Right lobe of liver (tissue), 6 donors: ENCODE measurements around the gene CREM. TPM values are rescaled to one million over a fixed set of nuclear protein-coding genes. Genes with fewer than 3 reads are reported as not detected.

ENCODE experiments used
- ATAC-seq, 4 donors: fragments of 200-7000 bp; cut with Tn5 transposase; one replicate each; pipeline ENCODE4 v1.9.1; 2020; ENCODE audit warnings: mild to moderate bottlenecking in 4 of 4, moderate library complexity in 4 of 4
- DNase-seq, 3 donors: peaks; one replicate each; pipeline ENCODE4 v3.0.0-alpha.2; 2020
- H3K27ac ChIP-seq, 3 donors: fragments of 200-600 bp; one replicate each; pipeline ENCODE4 v1.8.0; 2022
- H3K27me3 ChIP-seq, 2 donors: fragments of 200-600 bp; one replicate each; pipeline ENCODE4 v1.8.0; 2022
- H3K36me3 ChIP-seq, 4 donors: fragments of 200-600 bp; sonication (generic) in 1 of 4; one replicate each; pipeline versions ENCODE4 v1.5.1 to v1.8.0; 2017 to 2022; ENCODE audit warnings: control low read depth in 1 of 4
- H3K4me1 ChIP-seq, 4 donors: fragments of 200-600 bp; sonication (generic) in 1 of 4; one replicate each; pipeline versions ENCODE4 v1.5.1 to v1.8.0; 2017 to 2022; ENCODE audit warnings: control low read depth in 1 of 4
- H3K4me3 ChIP-seq, 3 donors: fragments of 200-600 bp; one replicate each; pipeline ENCODE4 v1.8.0; 2022
- H3K9me3 ChIP-seq, 4 donors: fragments of 200-600 bp; sonication (generic) in 1 of 4; one replicate each; pipeline versions ENCODE4 v1.5.1 to v1.8.0; 2017 to 2022; ENCODE audit warnings: control low read depth in 1 of 4
- POLR2A ChIP-seq: fragments of 450-650 bp; IDR thresholded peaks from one replicate; pipeline ENCODE4 v1.6.1; 2017; ENCODE audit warnings: antibody characterized with exemption, mild to moderate bottlenecking
- WGBS: methylation state at CpG from one replicate; pipeline ENCODE4 v1.1.6; 2018; ENCODE audit warnings: low coverage, low lambda C conversion rate; ENCODE audit not compliant: insufficient coverage; ENCODE audit errors: missing lambda C conversion rate; 5-methylcytosine and 5-hydroxymethylcytosine counted together
- intact Hi-C, 2 donors: fragments of 100-400 bp; cut with DNase I; formaldehyde crosslinking; loops; one replicate each; pipeline versions ENCODE4 v1.11.2 to v1.14.1; 2022
- total RNA-seq, 6 experiments: library from RNA; depleted of rRNA in 2 of 6; stranded (reverse); fragments of >200 nt in 2 of 6; fragmentation: NEBNext Ultra II Directional in 3 of 6; extraction: Animal tissue kit (Norgen Biotek cat#: 25700) in 3 of 6; gene quantifications; one replicate each; pipeline versions ENCODE4 v1.1.0 to v1.2.4, GENCODE V29; 2016 to 2023
- TF ChIP-seq, protein P1 (sequence below), 4 donors: fragments of 200-600 bp in 3 of 4; fragments of 450-650 bp in 1 of 4; IDR thresholded peaks; one replicate each; pipeline versions ENCODE4 v1.5.1 to v1.8.0; 2016 to 2022; ENCODE audit warnings: antibody characterized with exemption in 4 of 4, mild to moderate bottlenecking in 2 of 4
- donor health status: DM: no; HTN: yes; CAD: no.
- donor health status: DM: no; HTN: no; CAD: no.
- donor health status: DM: no; HTN: no; CAD: no.
- donor health status: DM: no; HTN: yes; CAD: no.
- donor health status: DM: no; HTN: yes; CAD: no.

CREM gene
- total RNA-seq, 6 experiments from 2014 or later, result 16.3 to 34.1 (median 22.9) TPM

DNA sequence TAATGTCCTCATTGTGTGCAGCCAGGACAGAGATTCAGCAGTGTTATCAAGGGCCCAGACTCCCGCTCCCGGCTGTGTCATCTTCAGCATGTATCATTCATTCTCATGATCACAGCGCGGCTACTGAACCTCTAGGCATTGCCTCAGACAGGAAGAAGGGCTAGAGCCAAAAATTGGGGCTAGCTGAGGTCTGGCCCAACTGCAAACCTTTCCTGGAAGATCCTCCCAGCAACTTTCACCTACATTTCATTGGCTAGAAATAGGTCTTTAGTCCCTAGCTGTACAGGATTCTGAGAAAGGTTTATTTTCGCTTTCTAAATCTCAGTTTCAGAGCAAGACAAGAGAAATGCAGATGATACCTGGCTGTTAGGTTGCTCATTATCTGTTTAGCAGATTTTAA, 81.9 kb downstream of the CREM start:
- TF ChIP-seq, protein P1, sequence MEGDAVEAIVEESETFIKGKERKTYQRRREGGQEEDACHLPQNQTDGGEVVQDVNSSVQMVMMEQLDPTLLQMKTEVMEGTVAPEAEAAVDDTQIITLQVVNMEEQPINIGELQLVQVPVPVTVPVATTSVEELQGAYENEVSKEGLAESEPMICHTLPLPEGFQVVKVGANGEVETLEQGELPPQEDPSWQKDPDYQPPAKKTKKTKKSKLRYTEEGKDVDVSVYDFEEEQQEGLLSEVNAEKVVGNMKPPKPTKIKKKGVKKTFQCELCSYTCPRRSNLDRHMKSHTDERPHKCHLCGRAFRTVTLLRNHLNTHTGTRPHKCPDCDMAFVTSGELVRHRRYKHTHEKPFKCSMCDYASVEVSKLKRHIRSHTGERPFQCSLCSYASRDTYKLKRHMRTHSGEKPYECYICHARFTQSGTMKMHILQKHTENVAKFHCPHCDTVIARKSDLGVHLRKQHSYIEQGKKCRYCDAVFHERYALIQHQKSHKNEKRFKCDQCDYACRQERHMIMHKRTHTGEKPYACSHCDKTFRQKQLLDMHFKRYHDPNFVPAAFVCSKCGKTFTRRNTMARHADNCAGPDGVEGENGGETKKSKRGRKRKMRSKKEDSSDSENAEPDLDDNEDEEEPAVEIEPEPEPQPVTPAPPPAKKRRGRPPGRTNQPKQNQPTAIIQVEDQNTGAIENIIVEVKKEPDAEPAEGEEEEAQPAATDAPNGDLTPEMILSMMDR (IDR thresholded peaks at IDR 0.05), result no peak
- TF ChIP-seq POLR2A, result peak; percentile 43
- 41% methylated on average over 4 of the region's 5 CpGs for WGBS
- peak overlapping the region in 2 of 3 donors; percentile 8 to 14 for H3K4me3 ChIP-seq
- H3K27ac ChIP-seq, result peak overlapping the region; percentile 37 to 72 (median 46)
- no peaks in the 10 kb centered on the region for H3K27me3 ChIP-seq
- no peaks in the 10 kb centered on the region for H3K9me3 ChIP-seq
- peaks cover 0 to 27% (median 0%) of the 10 kb centered on the region in 4 donors for H3K4me1 ChIP-seq
- DNase-seq (peak in 2 of 3 donors; percentile 54 to 66), ATAC-seq (peak; percentile 84 to 94 (median 89))
- H3K36me3 ChIP-seq, result no peaks in the 10 kb centered on the region
- intact Hi-C loops, result no loop called here

DNA sequence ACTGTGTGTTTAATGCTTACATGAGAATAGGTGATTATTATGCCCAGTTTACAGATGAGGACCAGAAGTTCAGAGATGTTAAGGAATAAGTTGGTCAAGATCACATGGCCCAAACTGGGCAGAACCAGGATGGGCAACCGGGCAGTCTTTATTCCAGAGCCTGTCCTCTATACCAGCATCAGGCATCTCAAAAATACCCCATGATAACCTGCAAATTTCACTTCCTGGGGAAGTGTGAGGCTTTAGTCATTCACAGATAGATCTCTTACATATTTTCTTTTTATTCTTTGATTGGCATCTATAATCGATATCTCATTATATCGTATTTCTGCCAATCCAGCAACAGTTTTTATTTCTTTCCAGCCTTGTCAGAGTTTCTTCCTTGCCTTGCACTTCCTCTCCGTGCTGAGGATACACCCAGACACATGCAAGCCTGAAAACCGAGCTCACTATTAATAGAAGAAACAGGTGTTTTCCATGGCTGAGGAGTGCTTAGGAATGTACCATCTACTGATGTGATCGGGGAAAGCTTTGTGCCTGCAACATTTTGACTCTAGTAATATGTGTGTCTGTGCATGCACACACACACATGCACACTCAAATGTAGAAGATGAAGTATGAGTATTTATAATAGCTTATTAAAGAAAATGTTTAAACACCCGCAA, 82.4 kb downstream of the CREM start:
- H3K4me1 ChIP-seq, result peaks cover 0 to 24% (median 0%) of the 10 kb centered on the region in 4 donors
- no peaks in the 10 kb centered on the region for H3K9me3 ChIP-seq
- DNase-seq (no peak), ATAC-seq (peak in 3 of 4 donors; percentile 4 to 26 (median 8))
- 69% methylated on average over 7 of the region's 7 CpGs for WGBS
- peak overlapping the region; percentile 37 to 72 (median 46) for H3K27ac ChIP-seq
- H3K4me3 ChIP-seq, result peak overlapping the region in 2 of 3 donors; percentile 8 to 14
- intact Hi-C loops, result no loop called here
- no peak for TF ChIP-seq POLR2A
- TF ChIP-seq, protein P1 (IDR thresholded peaks at IDR 0.05), result no peak
- no peaks in the 10 kb centered on the region for H3K36me3 ChIP-seq
- H3K27me3 ChIP-seq, result no peaks in the 10 kb centered on the region

DNA sequence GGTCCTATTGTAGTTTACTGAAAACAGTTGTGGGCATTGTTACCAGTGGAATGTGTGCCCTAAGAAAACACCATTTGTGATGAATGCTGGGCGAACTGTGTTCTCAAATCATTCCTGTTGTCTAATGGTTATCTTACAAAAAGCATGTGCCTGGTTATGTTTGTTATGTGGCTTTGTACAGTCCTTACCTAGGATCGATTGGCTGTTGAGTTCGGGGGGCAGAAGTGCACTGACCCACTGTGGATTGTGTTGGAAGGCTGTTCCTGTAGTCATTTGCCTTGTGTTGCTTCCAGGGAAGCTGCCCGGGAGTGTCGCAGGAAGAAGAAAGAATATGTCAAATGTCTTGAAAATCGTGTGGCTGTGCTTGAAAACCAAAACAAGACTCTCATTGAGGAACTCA, 84.3 kb downstream of the CREM start:
- ATAC-seq (peak in 3 of 4 donors; percentile 4 to 30 (median 6)), DNase-seq (no peak)
- Histone ChIP-seq H3K36me3 (no peaks in the 10 kb centered on the region), H3K27ac (peak overlapping the region in 1 of 3 donors; percentile 24), H3K4me3 (no peak overlapping the region), H3K27me3 (no peaks in the 10 kb centered on the region), H3K4me1 (peaks cover 0 to 17% (median 0%) of the 10 kb centered on the region in 4 donors), H3K9me3 (no peaks in the 10 kb centered on the region)
- intact Hi-C loops, result loop anchor here (10.0 kb wide), 2 partner anchors 66 to 86 kb away; partner anchors contain the start of gene CREM (in 1 of the 2)
- WGBS, result 39% methylated on average over 4 of the region's 6 CpGs
- TF ChIP-seq POLR2A, result no peak
- TF ChIP-seq, protein P1 (IDR thresholded peaks at IDR 0.05), result no peak

DNA sequence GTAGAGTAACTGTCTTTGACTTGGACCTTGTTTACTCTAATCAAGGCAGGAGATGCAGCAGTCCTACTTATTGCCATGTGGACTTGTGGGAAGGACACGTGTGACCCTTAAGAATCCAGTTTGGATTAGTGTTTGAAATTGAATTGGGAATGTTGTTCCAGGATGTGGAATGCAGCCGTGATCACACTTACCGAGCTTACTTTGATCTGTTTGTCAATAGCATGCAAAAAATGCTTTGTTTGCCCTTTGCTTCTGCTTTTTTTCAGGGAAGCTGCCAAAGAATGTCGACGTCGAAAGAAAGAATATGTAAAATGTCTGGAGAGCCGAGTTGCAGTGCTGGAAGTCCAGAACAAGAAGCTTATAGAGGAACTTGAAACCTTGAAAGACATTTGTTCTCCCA, 84.7 kb downstream of the CREM start:
- intact Hi-C loops, result loop anchor here (10.0 kb wide), 2 partner anchors 67 to 87 kb away; partner anchors contain the start of gene CREM (in 1 of the 2)
- WGBS, result 16% methylated on average over 7 of the region's 7 CpGs
- H3K27ac ChIP-seq, result peak overlapping the region in 1 of 3 donors; percentile 24

More for the DNA sequence above, 84.7 kb downstream of the CREM start:
- H3K4me1 ChIP-seq, result peaks cover 0 to 20% (median 0%) of the 10 kb centered on the region in 4 donors
- DNase-seq, result no peak
- TF ChIP-seq, protein P1 (IDR thresholded peaks at IDR 0.05), result no peak
- TF ChIP-seq POLR2A, result no peak
- no peaks in the 10 kb centered on the region for H3K36me3 ChIP-seq
- H3K27me3 ChIP-seq, result no peaks in the 10 kb centered on the region
- ATAC-seq, result peak in 3 of 4 donors; percentile 5 to 18 (median 8)
- H3K9me3 ChIP-seq, result no peaks in the 10 kb centered on the region
- H3K4me3 ChIP-seq, result no peak overlapping the region
